K562 (cell line): ENCODE data around the gene JMJD1C. TPM values are rescaled to one million over a fixed set of nuclear protein-coding genes. Genes with fewer than 3 reads are reported as not detected.
A peak's percentile ranks its signal among the peaks of the same experiment; 100 is the strongest.

Experiments
- CC2D1A ChIP-seq: fragments of 450-650 bp; IDR thresholded peaks from 2 replicates; pipeline ENCODE4 v1.6.1; 2017; ENCODE audit warnings: mild to moderate bottlenecking
- E2F4 ChIP-seq: sonication (generic); formaldehyde crosslinking; IDR thresholded peaks from 2 replicates; pipeline ENCODE4 v1.8.0; 2022; ENCODE audit warnings: mild to moderate bottlenecking, low read depth, missing genetic modification reagents
- FOXJ2 ChIP-seq: fragments of 200-800 bp; sonication (Bioruptor generic); IDR thresholded peaks from 2 replicates; pipeline ENCODE4 v1.6.1; 2016; ENCODE audit warnings: missing genetic modification characterization, missing compliant biosample characterization
- HSF4 ChIP-seq: fragments of 250-450 bp; sonication (Bioruptor Pico); IDR thresholded peaks from 2 replicates; pipeline ENCODE4 v2.1.2; 2022; ENCODE audit warnings: mild to moderate bottlenecking, moderate library complexity, borderline replicate concordance
- KLF10 ChIP-seq: fragments of 250-450 bp; sonication (Bioruptor Pico); IDR thresholded peaks from 2 replicates; pipeline ENCODE4 v1.6.1; 2021; ENCODE audit warnings: matching md5 sums
- NELFE ChIP-seq: IDR thresholded peaks from 2 replicates; pipeline ENCODE4 v1.6.1; 2011; ENCODE audit warnings: mild to moderate bottlenecking; ENCODE audit not compliant: insufficient read depth, insufficient read length
- POLR2G ChIP-seq: fragments of 200-400 bp; formaldehyde crosslinking; IDR thresholded peaks from 2 replicates; pipeline ENCODE4 v1.6.1; 2017; ENCODE audit warnings: low read depth, mild to moderate bottlenecking, antibody characterized with exemption, low read length, moderate library complexity
- RCOR1 ChIP-seq, 2 experiments: IDR thresholded peaks; 2 replicates each; pipeline ENCODE4 v1.6.1; 2012; ENCODE audit warnings: low read depth in 2 of 2, low read length in 2 of 2, borderline replicate concordance in 1 of 2, improper control_type of control experiment in 1 of 2
- RFX7 ChIP-seq: fragments of 250-450 bp; sonication (Bioruptor Pico); IDR thresholded peaks from 2 replicates; pipeline ENCODE4 v1.5.1; 2021; ENCODE audit warnings: mild to moderate bottlenecking
- SAFB ChIP-seq: fragments of 200-400 bp; formaldehyde crosslinking; IDR thresholded peaks from 2 replicates; pipeline ENCODE4 v1.6.1; 2017; ENCODE audit warnings: low read depth, low read length, borderline replicate concordance
- SMARCC2 ChIP-seq: fragments of 450-650 bp; IDR thresholded peaks from 2 replicates; pipeline ENCODE4 v1.6.1; 2017; ENCODE audit warnings: antibody characterized with exemption, moderate library complexity, mild to moderate bottlenecking, low read depth
- SRF ChIP-seq, 2 experiments: fragments of 250-450, 450-650 bp in 1 of 2; sonication (Bioruptor Pico) in 1 of 2; sonication (generic) in 1 of 2; formaldehyde crosslinking; IDR thresholded peaks; 2 replicates each; pipeline versions ENCODE4 v1.5.0 to v1.5.1; 2020 to 2022; ENCODE audit warnings: mild to moderate bottlenecking in 1 of 2, missing genetic modification reagents in 1 of 2
- TSC22D4 ChIP-seq: fragments of 450-650 bp; IDR thresholded peaks from 2 replicates; pipeline ENCODE4 v1.6.1; 2016; ENCODE audit warnings: missing genetic modification characterization, missing biosample characterization, control low read depth
- ZNF347 ChIP-seq: fragments of 450-650 bp; formaldehyde crosslinking; IDR thresholded peaks from 2 replicates; pipeline ENCODE4 v1.4.0; 2020; ENCODE audit warnings: low read depth, mild to moderate bottlenecking, moderate library complexity
- ZNF507 ChIP-seq: conservative IDR thresholded peaks from 2 replicates; pipeline ENCODE4 v1.6.1; 2017; ENCODE audit warnings: missing genetic modification characterization, missing compliant biosample characterization
- ZNF512 ChIP-seq: IDR thresholded peaks from 2 replicates; pipeline ENCODE4 v1.6.1; 2016; ENCODE audit warnings: missing genetic modification characterization, missing compliant biosample characterization
- ZNF644 ChIP-seq: fragments of 200-800 bp; sonication (Bioruptor generic); IDR thresholded peaks from 2 replicates; pipeline ENCODE4 v1.6.1; 2016; ENCODE audit warnings: low read depth, missing genetic modification characterization, missing compliant biosample characterization
- polyA plus RNA-seq, 8 experiments: library from polyadenylated mRNA; depleted of rRNA in 4 of 8; stranded (reverse) in 5 of 8; unstranded in 3 of 8; fragments of >200 nt; fragmentation: Nextera tagmentation in 2 of 8; fragmentation: Illumina TruSeq in 1 of 8; extraction: Ambion mirVana in 2 of 8; extraction: Trizol in 1 of 8; gene quantifications; 2 replicates each; pipeline versions ENCODE4 v1.2.1 to v1.2.3, GENCODE V29; 2011 to 2014; ENCODE audit warnings: inconsistent platforms in 1 of 8, missing spikeins in 1 of 8
- total RNA-seq, 7 experiments: library from RNA; depleted of rRNA in 6 of 7; stranded (reverse); fragments of >200 nt in 6 of 7; fragmentation: Illumina TruSeq in 2 of 7; extraction: Trizol in 2 of 7; gene quantifications; 2 replicates each; pipeline versions ENCODE4 v1.2.1 to v1.2.3, GENCODE V29; 2011 to 2021; ENCODE audit warnings: low replicate concordance in 1 of 7
- TF ChIP-seq, protein P1 (sequence below): fragments of 250-450 bp; sonication (Bioruptor Pico); IDR thresholded peaks from 2 replicates; pipeline ENCODE4 v1.5.0; 2022; ENCODE audit warnings: mild to moderate bottlenecking
- TF ChIP-seq, protein P2 (sequence below): fragments of 450-650 bp; IDR thresholded peaks from 2 replicates; pipeline ENCODE4 v1.6.1; 2016; ENCODE audit warnings: low read depth, mild to moderate bottlenecking, moderate library complexity
- TF ChIP-seq, protein P3 (sequence below): fragments of 250-450 bp; sonication (Bioruptor Pico); IDR thresholded peaks from 2 replicates; pipeline ENCODE4 v1.4.0; 2020; ENCODE audit warnings: mild to moderate bottlenecking, moderate library complexity

The JMJD1C gene
- total and polyA plus RNA-seq, 9 of the 15 experiments (the other 6 are each of a cell fraction or from before 2014, with no cell fraction given): 25.3 to 68.0 (median 47.2) TPM

DNA sequence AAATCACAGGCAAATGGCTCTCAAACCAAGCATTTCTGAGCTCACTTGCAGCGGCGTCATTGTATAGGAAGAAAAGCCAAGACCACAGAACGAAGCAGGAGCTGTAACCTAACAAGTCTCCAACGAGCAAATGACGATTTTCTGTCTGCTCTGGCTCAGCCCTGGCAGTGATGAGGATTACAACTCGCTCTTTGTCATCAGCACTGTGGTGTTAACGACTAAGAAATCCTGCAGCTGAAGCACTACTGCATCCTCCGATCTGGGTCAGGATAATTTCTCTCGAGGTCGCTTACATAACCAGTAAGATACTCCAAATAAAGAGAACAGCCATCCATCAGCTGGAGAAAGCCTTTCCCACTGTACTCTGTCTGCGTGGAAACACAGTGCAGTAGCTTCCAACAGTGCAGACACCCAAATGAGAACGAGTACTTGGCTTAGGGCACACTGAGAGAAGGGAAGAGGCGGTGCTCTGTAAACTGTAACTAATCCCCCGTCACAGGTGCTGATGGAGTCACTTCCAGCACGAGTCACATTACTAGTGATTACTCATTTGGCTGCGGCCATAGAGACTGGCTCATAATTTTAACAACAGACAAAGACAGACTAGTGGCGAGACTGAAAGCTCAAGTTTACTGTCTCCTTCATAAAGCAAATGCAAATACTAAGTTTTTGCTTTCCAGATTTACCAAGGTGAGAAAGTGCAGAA lies 196.8 kb downstream of the JMJD1C start (continued):
- TF ChIP-seq RCOR1 (IDR thresholded peaks at IDR 0.05; ENCODE audit: borderline replicate concordance in 1 of 2, low read depth in 2 of 2, low read length in 2 of 2) (peak; percentile 61 to 74), SMARCC2 (no peak), ZNF347 (CRISPR knock-in tag) (no peak), E2F4 (CRISPR knock-in tag) (no peak), CC2D1A (peak; percentile 72), SAFB (peak; percentile 76), KLF10 (no peak), SRF (CRISPR knock-in tag; IDR thresholded peaks at IDR 0.05) (no peak; a peak in 1 of 4 replicates), POLR2G (peak; percentile 66; the same call in 1 of the 2 replicates), TSC22D4 (tag) (no peak), ZNF644 (tag) (peak; percentile 79; the same call in 1 of the 2 replicates), FOXJ2 (tag) (peak; percentile 85), RFX7 (CRISPR knock-in tag) (no peak), HSF4 (CRISPR knock-in tag) (no peak), NELFE (no peak), ZNF507 (tag) (no peak), ZNF512 (tag) (no peak; the same call in 1 of the 2 replicates)
- TF ChIP-seq, protein P1, sequence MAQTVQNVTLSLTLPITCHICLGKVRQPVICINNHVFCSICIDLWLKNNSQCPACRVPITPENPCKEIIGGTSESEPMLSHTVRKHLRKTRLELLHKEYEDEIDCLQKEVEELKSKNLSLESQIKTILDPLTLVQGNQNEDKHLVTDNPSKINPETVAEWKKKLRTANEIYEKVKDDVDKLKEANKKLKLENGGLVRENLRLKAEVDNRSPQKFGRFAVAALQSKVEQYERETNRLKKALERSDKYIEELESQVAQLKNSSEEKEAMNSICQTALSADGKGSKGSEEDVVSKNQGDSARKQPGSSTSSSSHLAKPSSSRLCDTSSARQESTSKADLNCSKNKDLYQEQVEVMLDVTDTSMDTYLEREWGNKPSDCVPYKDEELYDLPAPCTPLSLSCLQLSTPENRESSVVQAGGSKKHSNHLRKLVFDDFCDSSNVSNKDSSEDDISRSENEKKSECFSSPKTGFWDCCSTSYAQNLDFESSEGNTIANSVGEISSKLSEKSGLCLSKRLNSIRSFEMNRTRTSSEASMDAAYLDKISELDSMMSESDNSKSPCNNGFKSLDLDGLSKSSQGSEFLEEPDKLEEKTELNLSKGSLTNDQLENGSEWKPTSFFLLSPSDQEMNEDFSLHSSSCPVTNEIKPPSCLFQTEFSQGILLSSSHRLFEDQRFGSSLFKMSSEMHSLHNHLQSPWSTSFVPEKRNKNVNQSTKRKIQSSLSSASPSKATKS (CRISPR knock-in tag): no peak
- TF ChIP-seq, protein P2, sequence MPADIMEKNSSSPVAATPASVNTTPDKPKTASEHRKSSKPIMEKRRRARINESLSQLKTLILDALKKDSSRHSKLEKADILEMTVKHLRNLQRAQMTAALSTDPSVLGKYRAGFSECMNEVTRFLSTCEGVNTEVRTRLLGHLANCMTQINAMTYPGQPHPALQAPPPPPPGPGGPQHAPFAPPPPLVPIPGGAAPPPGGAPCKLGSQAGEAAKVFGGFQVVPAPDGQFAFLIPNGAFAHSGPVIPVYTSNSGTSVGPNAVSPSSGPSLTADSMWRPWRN: peak; percentile 1
- TF ChIP-seq, protein P3, sequence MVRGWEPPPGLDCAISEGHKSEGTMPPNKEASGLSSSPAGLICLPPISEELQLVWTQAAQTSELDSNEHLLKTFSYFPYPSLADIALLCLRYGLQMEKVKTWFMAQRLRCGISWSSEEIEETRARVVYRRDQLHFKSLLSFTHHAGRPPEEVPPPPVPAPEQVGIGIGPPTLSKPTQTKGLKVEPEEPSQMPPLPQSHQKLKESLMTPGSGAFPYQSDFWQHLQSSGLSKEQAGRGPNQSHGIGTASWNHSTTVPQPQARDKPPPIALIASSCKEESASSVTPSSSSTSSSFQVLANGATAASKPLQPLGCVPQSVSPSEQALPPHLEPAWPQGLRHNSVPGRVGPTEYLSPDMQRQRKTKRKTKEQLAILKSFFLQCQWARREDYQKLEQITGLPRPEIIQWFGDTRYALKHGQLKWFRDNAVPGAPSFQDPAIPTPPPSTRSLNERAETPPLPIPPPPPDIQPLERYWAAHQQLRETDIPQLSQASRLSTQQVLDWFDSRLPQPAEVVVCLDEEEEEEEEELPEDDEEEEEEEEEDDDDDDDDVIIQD: no peak
